ENCODE data around the gene OSTM1. TPM values are rescaled to one million over a fixed set of nuclear protein-coding genes. Genes with fewer than 3 reads are reported as not detected.

OSTM1 gene
- total RNA-seq, 1 donor from 2014 or later: 16.8 TPM

DNA sequence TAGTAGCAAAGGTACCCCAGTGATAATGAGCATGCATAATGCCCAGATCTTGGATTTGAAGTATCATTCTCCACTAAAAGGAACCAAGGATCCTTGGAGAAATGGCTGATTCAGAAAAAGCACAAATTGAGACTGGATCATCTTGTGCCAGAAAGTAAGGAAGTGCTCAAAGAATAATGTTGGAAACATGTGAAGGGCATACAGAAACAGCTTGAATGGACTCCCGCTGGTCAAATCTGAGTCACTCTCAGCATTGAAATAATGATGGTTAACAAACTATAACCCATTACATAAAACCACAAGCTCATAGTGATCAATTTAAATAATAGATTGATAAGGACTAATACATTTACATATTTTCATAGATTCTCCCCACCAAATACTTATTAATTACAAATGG, 3.6 kb upstream of the OSTM1 start:
- DNase-seq (ENCODE audit: low spot score in 2 of 2, unreplicated experiment in 2 of 2): no peak

DNA sequence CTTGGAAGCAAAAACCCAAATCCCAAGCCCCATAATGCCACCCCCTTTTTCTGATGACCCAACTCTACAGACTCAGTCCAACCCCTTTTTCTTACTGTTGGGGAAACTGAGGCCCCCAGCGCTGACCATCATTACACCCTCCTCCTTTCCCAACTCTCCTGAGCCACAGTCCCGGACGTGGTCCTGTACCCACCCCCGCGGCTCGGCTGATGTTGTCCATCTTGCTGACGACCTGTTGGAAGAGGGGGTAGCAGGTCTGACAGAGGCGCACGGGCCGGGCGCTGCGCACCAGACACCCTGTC, 533 bp downstream of the OSTM1 start:
- H3K27ac Mint-ChIP-seq: peak overlapping the region; percentile 64
- no peaks in the 10 kb centered on the region for H3K27me3 Mint-ChIP-seq (ENCODE audit: low read depth)
- H3K9me3 Mint-ChIP-seq: no peaks in the 10 kb centered on the region
- DNase-seq (ENCODE audit: low spot score in 2 of 2, unreplicated experiment in 2 of 2): no peak
- peaks cover 22% of the 10 kb centered on the region for H3K4me1 Mint-ChIP-seq
- H3K4me3 Mint-ChIP-seq: peak overlapping the region; percentile 77
- no peaks in the 10 kb centered on the region for H3K36me3 Mint-ChIP-seq
- TF ChIP-seq, protein P1, sequence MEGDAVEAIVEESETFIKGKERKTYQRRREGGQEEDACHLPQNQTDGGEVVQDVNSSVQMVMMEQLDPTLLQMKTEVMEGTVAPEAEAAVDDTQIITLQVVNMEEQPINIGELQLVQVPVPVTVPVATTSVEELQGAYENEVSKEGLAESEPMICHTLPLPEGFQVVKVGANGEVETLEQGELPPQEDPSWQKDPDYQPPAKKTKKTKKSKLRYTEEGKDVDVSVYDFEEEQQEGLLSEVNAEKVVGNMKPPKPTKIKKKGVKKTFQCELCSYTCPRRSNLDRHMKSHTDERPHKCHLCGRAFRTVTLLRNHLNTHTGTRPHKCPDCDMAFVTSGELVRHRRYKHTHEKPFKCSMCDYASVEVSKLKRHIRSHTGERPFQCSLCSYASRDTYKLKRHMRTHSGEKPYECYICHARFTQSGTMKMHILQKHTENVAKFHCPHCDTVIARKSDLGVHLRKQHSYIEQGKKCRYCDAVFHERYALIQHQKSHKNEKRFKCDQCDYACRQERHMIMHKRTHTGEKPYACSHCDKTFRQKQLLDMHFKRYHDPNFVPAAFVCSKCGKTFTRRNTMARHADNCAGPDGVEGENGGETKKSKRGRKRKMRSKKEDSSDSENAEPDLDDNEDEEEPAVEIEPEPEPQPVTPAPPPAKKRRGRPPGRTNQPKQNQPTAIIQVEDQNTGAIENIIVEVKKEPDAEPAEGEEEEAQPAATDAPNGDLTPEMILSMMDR (IDR thresholded peaks at IDR 0.05; ENCODE audit: unreplicated experiment): no peak

More for the DNA sequence above, 3.6 kb upstream of the OSTM1 start:
- Mint-ChIP-seq H3K27me3 (ENCODE audit: low read depth) (no peaks in the 10 kb centered on the region), H3K4me1 (peaks cover 18% of the 10 kb centered on the region), H3K4me3 (no peak overlapping the region), H3K36me3 (no peaks in the 10 kb centered on the region), H3K27ac (no peak overlapping the region), H3K9me3 (peaks cover 7% of the 10 kb centered on the region)
- TF ChIP-seq, protein P1 (IDR thresholded peaks at IDR 0.05; ENCODE audit: unreplicated experiment): no peak

- H3K4me1 Mint-ChIP-seq: peaks cover 22% of the 10 kb centered on the region
- H3K4me3 Mint-ChIP-seq: no peak overlapping the region
- no peaks in the 10 kb centered on the region for H3K27me3 Mint-ChIP-seq (ENCODE audit: low read depth)
- no peak for DNase-seq (ENCODE audit: low spot score in 2 of 2, unreplicated experiment in 2 of 2)
- H3K27ac Mint-ChIP-seq: no peak overlapping the region
- H3K36me3 Mint-ChIP-seq: no peaks in the 10 kb centered on the region
- no peaks in the 10 kb centered on the region for H3K9me3 Mint-ChIP-seq
- TF ChIP-seq, protein P1 (IDR thresholded peaks at IDR 0.05; ENCODE audit: unreplicated experiment): no peak
These were observed 2.7 kb downstream of the OSTM1 start for GRCh38 chr6:108071736-108072276.

GRCh38 chr6:108068618-108069017, 5.9 kb downstream of the OSTM1 start:
- H3K4me1 Mint-ChIP-seq: peaks cover 13% of the 10 kb centered on the region
- H3K4me3 Mint-ChIP-seq: no peak overlapping the region
- TF ChIP-seq, protein P1 (IDR thresholded peaks at IDR 0.05; ENCODE audit: unreplicated experiment): no peak
- no peak for DNase-seq (ENCODE audit: low spot score in 2 of 2, unreplicated experiment in 2 of 2)
- no peaks in the 10 kb centered on the region for H3K27me3 Mint-ChIP-seq (ENCODE audit: low read depth)
- no peaks in the 10 kb centered on the region for H3K9me3 Mint-ChIP-seq
- no peak overlapping the region for H3K27ac Mint-ChIP-seq
- H3K36me3 Mint-ChIP-seq: no peaks in the 10 kb centered on the region

DNA sequence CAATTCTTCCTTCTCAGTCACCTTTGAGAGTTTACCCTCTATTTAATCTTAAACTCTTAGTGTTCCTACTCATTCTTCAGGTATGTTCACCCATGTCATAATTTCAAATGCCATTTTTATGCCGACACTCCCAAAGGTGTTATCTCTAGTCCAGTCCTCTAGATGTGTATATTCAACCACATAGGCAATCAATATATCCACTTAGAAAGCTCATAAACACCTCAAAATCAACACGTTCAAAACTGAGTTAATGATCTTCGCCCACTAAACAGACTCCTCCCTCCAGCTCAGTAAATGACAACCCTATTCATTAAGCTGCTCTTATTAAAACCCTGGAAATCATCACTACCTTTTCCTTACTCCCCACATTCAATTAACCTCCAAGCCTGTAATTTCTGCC, 6.4 kb downstream of the OSTM1 start:
- Mint-ChIP-seq H3K9me3 (no peaks in the 10 kb centered on the region), H3K4me3 (no peak overlapping the region), H3K27me3 (ENCODE audit: low read depth) (no peaks in the 10 kb centered on the region), H3K27ac (no peak overlapping the region), H3K36me3 (no peaks in the 10 kb centered on the region), H3K4me1 (peaks cover 9% of the 10 kb centered on the region)
- no peak for DNase-seq (ENCODE audit: low spot score in 2 of 2, unreplicated experiment in 2 of 2)
- TF ChIP-seq, protein P1 (IDR thresholded peaks at IDR 0.05; ENCODE audit: unreplicated experiment): no peak

GRCh38 chr6:108052706-108053105, 21.8 kb downstream of the OSTM1 start:
- H3K4me3 Mint-ChIP-seq: no peak overlapping the region
- DNase-seq (ENCODE audit: low spot score in 2 of 2, unreplicated experiment in 2 of 2): no peak
- H3K27ac Mint-ChIP-seq: no peak overlapping the region
- no peaks in the 10 kb centered on the region for H3K9me3 Mint-ChIP-seq
- TF ChIP-seq, protein P1 (IDR thresholded peaks at IDR 0.05; ENCODE audit: unreplicated experiment): no peak
- peaks cover 7% of the 10 kb centered on the region for H3K36me3 Mint-ChIP-seq
- H3K4me1 Mint-ChIP-seq: peaks cover 6% of the 10 kb centered on the region
- H3K27me3 Mint-ChIP-seq (ENCODE audit: low read depth): no peaks in the 10 kb centered on the region
